NB4 (cell line): ENCODE data around the gene SARS1.

Experiments
- DNase-seq: peaks from one replicate; pipeline ENCODE4 v3.0.0; 2010; ENCODE audit warnings: low read depth
- H3K4me3 ChIP-seq: one replicate; pipeline ENCODE4 v1.5.1; 2011; ENCODE audit warnings: mild to moderate bottlenecking, low read depth, low read length, moderate library complexity
- MYC ChIP-seq: IDR thresholded peaks from 2 replicates; pipeline ENCODE4 v1.6.1; 2011; ENCODE audit warnings: low read depth, low read length
- POLR2A ChIP-seq: IDR thresholded peaks from 2 replicates; pipeline ENCODE4 v1.6.1; 2011; ENCODE audit warnings: mild to moderate bottlenecking; ENCODE audit not compliant: insufficient read length; ENCODE audit errors: extremely low read depth
- TF ChIP-seq, protein P1 (sequence below): IDR thresholded peaks from 2 replicates; pipeline ENCODE4 v1.6.1; 2011; ENCODE audit warnings: low read depth, low read length
- TF ChIP-seq, protein P2 (sequence below): IDR thresholded peaks from one replicate; pipeline ENCODE4 v1.5.1; 2012; ENCODE audit warnings: low read depth, low read length

The SARS1 gene

GRCh38 chr1:109279615-109280278 is 66.0 kb downstream of the SARS1 start:
- no peak overlapping the region for H3K4me3 ChIP-seq
- TF ChIP-seq MYC, result no peak
- TF ChIP-seq, protein P1, sequence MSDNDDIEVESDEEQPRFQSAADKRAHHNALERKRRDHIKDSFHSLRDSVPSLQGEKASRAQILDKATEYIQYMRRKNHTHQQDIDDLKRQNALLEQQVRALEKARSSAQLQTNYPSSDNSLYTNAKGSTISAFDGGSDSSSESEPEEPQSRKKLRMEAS, result no peak
- no peak for DNase-seq

DNA sequence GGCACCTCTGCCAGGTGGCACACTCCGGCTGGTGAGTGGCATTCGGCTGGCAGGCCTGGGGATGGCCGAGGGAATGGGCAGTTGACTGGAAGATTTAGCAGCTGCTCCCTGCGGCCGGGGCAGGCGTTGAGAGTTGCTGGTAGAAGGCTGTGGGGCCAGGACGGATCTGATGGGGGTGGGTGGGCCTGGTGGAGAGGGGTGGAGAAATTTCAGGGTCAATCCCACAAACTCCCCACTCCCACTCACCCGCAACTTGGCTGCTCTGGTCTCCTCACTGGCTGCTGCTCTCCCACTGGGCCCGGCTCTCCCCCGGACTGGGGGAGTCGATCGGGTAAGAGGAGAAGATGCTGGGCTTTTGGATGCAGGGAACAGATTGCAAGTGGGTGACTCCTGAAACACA is 67.1 kb downstream of the SARS1 start:
- DNase-seq, result no peak
- no peak overlapping the region for H3K4me3 ChIP-seq
- TF ChIP-seq POLR2A, result no peak
- TF ChIP-seq, protein P2, sequence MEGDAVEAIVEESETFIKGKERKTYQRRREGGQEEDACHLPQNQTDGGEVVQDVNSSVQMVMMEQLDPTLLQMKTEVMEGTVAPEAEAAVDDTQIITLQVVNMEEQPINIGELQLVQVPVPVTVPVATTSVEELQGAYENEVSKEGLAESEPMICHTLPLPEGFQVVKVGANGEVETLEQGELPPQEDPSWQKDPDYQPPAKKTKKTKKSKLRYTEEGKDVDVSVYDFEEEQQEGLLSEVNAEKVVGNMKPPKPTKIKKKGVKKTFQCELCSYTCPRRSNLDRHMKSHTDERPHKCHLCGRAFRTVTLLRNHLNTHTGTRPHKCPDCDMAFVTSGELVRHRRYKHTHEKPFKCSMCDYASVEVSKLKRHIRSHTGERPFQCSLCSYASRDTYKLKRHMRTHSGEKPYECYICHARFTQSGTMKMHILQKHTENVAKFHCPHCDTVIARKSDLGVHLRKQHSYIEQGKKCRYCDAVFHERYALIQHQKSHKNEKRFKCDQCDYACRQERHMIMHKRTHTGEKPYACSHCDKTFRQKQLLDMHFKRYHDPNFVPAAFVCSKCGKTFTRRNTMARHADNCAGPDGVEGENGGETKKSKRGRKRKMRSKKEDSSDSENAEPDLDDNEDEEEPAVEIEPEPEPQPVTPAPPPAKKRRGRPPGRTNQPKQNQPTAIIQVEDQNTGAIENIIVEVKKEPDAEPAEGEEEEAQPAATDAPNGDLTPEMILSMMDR, result no peak
- no peak for TF ChIP-seq MYC
- TF ChIP-seq, protein P1, result no peak

GRCh38 chr1:109281680-109282496 is 68.2 kb downstream of the SARS1 start:
- peak overlapping the region; percentile 68 for H3K4me3 ChIP-seq
- TF ChIP-seq MYC, result 0 out of 2 replicates have a peak, but pooled peaks have one; percentile 28
- TF ChIP-seq, protein P2, result no peak
- TF ChIP-seq, protein P1, result 0 out of 2 replicates have a peak, but pooled peaks have one; percentile 27
- no peak for TF ChIP-seq POLR2A
- peak; percentile 57 for DNase-seq

- TF ChIP-seq, protein P2, result no peak
- TF ChIP-seq, protein P1, result no peak
- TF ChIP-seq POLR2A, result no peak
- no peak for TF ChIP-seq MYC
- H3K4me3 ChIP-seq, result peak overlapping the region; percentile 68
- no peak for DNase-seq
Measured at GRCh38 chr1:109282497-109282951, 68.8 kb downstream of the SARS1 start.

GRCh38 chr1:109282952-109283747 is 69.4 kb downstream of the SARS1 start, which contains the start of gene PSRC1:
Gene PSRC1 (minus strand): TSS chr1:109283145.
- TF ChIP-seq, protein P1, result peak; percentile 47; the same call in 1 of the 2 replicates
- TF ChIP-seq MYC (peak; percentile 52; the same call in 1 of the 2 replicates), POLR2A (peak; percentile 88)
- TF ChIP-seq, protein P2, result no peak
- peak; percentile 90 for DNase-seq
- peak within 1 kb of the TSS; percentile 68 for H3K4me3 ChIP-seq
